HTERT RPE-1 (cell line): Measurements from ENCODE around the gene DNAJB13.

Experiments used
- in situ Hi-C: fragments of 300-500 bp; cut with MboI; formaldehyde crosslinking; loops from 4 replicates; pipeline ENCODE4 v1.14.3; 2020; ENCODE audit warnings: low sequenced_read_pairs

Gene DNAJB13

DNA sequence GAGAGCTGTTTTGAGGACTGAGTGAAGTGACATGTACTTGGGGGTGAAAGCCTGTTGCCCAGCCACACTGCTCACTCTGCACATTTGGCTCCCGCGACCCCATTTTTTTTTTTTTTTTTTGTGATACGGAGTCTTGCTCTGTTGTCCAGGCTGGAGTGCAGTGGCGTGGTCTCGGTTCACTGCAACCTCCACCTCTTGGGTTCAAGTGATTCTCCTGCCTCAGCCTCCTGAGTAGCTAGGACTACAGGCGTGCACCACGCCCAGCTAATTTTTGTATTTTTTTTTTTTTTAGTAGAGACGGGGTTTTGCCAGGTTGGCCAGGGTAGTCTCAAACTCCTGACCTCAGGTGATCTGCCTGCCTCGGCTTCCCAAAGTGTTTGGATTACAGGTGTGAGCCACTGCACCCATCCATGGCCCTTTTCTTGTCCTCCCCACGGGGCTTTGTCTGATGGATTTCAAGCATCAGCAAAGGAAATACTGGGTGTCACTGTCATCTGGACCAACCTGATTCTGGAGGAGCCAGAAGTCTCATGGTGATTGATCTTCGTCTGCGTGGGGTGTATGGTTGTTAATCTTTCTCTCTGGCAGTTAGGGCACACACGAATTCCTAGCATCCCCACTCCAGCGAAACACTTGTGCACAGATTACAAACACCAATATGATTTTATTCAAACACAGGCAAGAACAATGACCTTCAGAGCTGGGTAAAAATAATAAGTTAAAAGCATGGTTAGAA is 61.4 kb downstream of the DNAJB13 start:
- in situ Hi-C loops = no loop called here

- in situ Hi-C loops = no loop called here
These were observed 62.3 kb downstream of the DNAJB13 start for GRCh38 chr11:74013141-74013540.

- in situ Hi-C loops = no loop called here
These were observed 64.1 kb downstream of the DNAJB13 start for GRCh38 chr11:74014880-74015279.

DNA sequence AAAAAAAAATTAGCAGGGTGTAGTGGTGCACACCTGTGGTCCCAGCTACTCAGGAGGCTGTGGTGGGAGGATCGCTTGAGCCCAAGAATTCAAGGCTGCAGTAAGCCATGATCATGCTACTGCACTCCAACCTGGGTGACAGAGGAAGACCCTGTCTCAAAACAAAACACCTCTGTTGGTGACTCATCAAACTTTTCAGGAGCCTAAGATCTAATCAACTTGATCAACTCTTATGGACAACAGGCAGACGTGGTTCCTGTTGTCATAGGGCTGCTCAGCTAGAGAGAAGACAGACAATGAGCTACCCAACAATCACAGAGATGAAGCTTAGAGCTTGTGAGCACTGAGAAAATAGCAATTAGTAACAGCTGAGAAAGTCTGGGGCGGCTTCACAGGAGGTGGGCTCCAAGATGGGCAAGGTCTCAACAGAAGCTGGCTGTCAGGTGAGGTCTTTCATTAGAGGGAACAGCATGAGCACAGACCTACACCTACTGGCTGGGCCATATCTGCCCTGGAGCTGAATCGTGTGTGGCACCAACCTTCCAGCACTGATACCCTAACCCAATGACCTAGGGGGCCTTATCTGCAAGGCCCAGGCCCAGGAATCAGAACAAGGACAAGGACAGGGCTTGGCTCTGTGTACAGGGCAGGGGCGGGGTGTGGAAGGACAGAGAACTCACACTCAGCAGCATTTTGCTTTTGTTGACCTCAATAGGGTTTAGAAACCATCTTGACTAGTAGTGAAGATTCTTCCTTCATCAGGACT is 65.3 kb downstream of the DNAJB13 start:
- in situ Hi-C loops = no loop called here

GRCh38 chr11:74017631-74018030 is 66.8 kb downstream of the DNAJB13 start:
- in situ Hi-C loops = no loop called here

GRCh38 chr11:74018331-74019005 is 67.6 kb downstream of the DNAJB13 start:
- in situ Hi-C loops = no loop called here

DNA sequence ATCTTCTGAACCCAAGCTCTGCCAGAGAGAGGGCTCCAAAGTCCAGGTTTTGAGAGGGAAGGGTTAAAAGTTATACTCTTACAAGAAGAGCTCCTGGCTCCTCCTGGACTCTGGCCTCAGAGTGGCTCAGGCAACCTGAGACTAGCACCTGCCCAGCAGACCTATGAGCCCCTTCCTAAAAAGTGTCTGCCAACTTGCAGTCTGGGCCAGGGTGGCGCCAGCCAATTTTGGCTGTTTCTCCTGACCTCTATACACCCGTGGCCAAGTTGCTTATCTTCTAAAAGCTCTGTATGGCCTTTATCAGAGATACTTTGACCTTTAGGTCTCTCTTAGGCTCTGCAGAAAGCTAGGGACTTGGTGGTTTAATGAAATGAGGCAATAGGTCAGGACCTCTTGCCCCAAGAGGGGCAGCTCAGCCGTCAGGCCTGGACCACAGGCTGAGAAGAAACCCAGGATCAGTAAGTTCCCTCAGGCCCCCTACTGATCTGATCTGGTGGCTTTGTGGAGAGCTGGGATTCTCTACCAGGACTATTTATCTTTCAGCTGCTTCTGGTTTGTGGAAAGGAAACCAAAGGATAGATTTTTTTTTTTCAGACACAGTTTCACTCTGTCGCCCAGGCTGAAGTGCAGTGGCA is 68.4 kb downstream of the DNAJB13 start:
- in situ Hi-C loops = no loop called here

GRCh38 chr11:74019860-74020259 is 69.0 kb downstream of the DNAJB13 start:
- in situ Hi-C loops = no loop called here
